ENCODE measurements around the gene RGS19. TPM values are rescaled to one million over a fixed set of nuclear protein-coding genes. Genes with fewer than 3 reads are reported as not detected.

Gene RGS19
- total RNA-seq, 1 experiment from 2014 or later: 12.8 TPM

GRCh38 chr20:64106435-64106961, 27.2 kb upstream of the RGS19 start:
- Mint-ChIP-seq H3K36me3 (ENCODE audit: insufficient read depth in 1 of 3, low read depth in 3 of 3) (no peaks in the 10 kb centered on the region), H3K27me3 (ENCODE audit: low read depth) (peaks cover 29% of the 10 kb centered on the region), H3K27ac (peak overlapping the region in 1 of 3 experiments; percentile 27; a peak in 1 of 7 replicates), H3K4me1 (peaks cover 9 to 14% of the 10 kb centered on the region in 2 experiments; a peak in 3 of 4 replicates), H3K4me3 (no peak overlapping the region; a peak in 1 of 5 replicates), H3K9me3 (no peaks in the 10 kb centered on the region)
- no peaks in the 10 kb centered on the region for H3K9me3 ChIP-seq (ENCODE audit: control insufficient read depth, low read depth, low read length)
- H2AK5ac ChIP-seq (ENCODE audit: insufficient read length, low read length): no peak overlapping the region
- no peak overlapping the region for H3K27ac ChIP-seq (ENCODE audit: insufficient read length, low read depth, low read length)
- no peak overlapping the region for H3K18ac ChIP-seq (ENCODE audit: insufficient read length, low read depth, low read length)
- H3K23me2 ChIP-seq (ENCODE audit: insufficient read length, low read depth, low read length, poor library complexity, severe bottlenecking): no peaks in the 10 kb centered on the region
- no peaks in the 10 kb centered on the region for H3K79me1 ChIP-seq (ENCODE audit: insufficient read depth, low read depth, low read length, poor library complexity, severe bottlenecking)
- no peak for TF ChIP-seq CTCF (conservative IDR thresholded peaks at IDR 0.05)
- no peak overlapping the region for H2BK5ac ChIP-seq (ENCODE audit: insufficient read length, low read length)
- H2BK120ac ChIP-seq (ENCODE audit: low read depth, low read length, poor library complexity, severe bottlenecking): no peak overlapping the region
- no peaks in the 10 kb centered on the region for H4K20me1 ChIP-seq (ENCODE audit: control insufficient read depth, insufficient read depth, insufficient read length)
- H3K4me2 ChIP-seq (ENCODE audit: insufficient read depth, insufficient read length, low read length): no peak overlapping the region
- H3K14ac ChIP-seq (ENCODE audit: insufficient read depth, low read length): no peak overlapping the region
- no peak overlapping the region for H4K8ac ChIP-seq (replicated peaks; ENCODE audit: insufficient read length, low read depth, low read length)
- H4K5ac ChIP-seq (ENCODE audit: insufficient read length, low read depth, low read length): no peak overlapping the region
- H3K79me2 ChIP-seq (ENCODE audit: insufficient read depth, low read length): no peaks in the 10 kb centered on the region
- H3K9ac ChIP-seq (ENCODE audit: extremely low read depth, insufficient read length, low read length): no peak overlapping the region
- no peak for DNase-seq
- H3K4ac ChIP-seq (ENCODE audit: low read depth, low read length): no peak overlapping the region
- no peaks in the 10 kb centered on the region for H3K4me1 ChIP-seq (ENCODE audit: insufficient read depth, low read length)
- no peak overlapping the region for H2BK15ac ChIP-seq (ENCODE audit: low read depth, low read length)
- no peak overlapping the region for H3K56ac ChIP-seq (ENCODE audit: insufficient read length, low read depth, low read length)
- H3T11ph ChIP-seq (ENCODE audit: low read length): no peak overlapping the region
- H2BK20ac ChIP-seq (ENCODE audit: low read depth, low read length, poor library complexity, severe bottlenecking): no peak overlapping the region
- H3K23ac ChIP-seq (ENCODE audit: insufficient read length, low read depth, low read length): no peak overlapping the region
- H3K27me3 ChIP-seq (ENCODE audit: insufficient read depth, low read length): peaks cover 3% of the 10 kb centered on the region; the same call in 1 of the 2 replicates
- H2AFZ ChIP-seq (ENCODE audit: low read length): no peak overlapping the region
- H2BK12ac ChIP-seq (ENCODE audit: insufficient read length, low read depth, low read length): no peak overlapping the region
- no CpG with 5 or more reads among the region's 28 CpGs for WGBS (ENCODE audit: extremely low coverage, insufficient read length, low lambda C conversion rate)
- H4K91ac ChIP-seq (ENCODE audit: insufficient read length, low read depth, low read length): no peak overlapping the region

Measured in H9 (cell line).